ENCODE data around the gene PTBP2.

The PTBP2 gene

DNA sequence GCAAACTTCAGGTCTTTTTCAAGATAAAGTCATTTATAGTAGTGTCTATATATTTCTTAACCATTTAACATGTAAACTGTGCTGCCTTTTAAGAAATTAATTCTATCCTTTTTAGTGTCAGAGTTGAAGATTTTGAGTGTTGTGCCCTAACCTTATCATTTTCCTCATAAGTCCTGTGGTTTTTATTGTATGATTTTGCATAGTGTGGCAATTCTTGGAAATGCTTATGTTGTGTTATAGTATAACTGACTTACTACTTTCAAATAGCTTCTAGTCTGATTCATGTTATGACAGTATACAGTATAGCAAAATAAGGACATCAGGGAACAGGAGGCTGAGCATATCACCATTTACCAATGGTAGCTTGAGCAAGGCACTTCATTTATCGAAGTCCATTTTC, 99.1 kb downstream of the PTBP2 start:
- H3K4me1 Mint-ChIP-seq: peaks cover 14% of the 10 kb centered on the region
- H3K4me3 Mint-ChIP-seq: no peak overlapping the region
- H3K9me3 Mint-ChIP-seq: no peaks in the 10 kb centered on the region
- H3K36me3 Mint-ChIP-seq (ENCODE audit: low read depth): peaks cover 11% of the 10 kb centered on the region
- no peaks in the 10 kb centered on the region for H3K27me3 Mint-ChIP-seq (ENCODE audit: low read depth)
- no peak overlapping the region for H3K27ac Mint-ChIP-seq
- TF ChIP-seq, protein P1, sequence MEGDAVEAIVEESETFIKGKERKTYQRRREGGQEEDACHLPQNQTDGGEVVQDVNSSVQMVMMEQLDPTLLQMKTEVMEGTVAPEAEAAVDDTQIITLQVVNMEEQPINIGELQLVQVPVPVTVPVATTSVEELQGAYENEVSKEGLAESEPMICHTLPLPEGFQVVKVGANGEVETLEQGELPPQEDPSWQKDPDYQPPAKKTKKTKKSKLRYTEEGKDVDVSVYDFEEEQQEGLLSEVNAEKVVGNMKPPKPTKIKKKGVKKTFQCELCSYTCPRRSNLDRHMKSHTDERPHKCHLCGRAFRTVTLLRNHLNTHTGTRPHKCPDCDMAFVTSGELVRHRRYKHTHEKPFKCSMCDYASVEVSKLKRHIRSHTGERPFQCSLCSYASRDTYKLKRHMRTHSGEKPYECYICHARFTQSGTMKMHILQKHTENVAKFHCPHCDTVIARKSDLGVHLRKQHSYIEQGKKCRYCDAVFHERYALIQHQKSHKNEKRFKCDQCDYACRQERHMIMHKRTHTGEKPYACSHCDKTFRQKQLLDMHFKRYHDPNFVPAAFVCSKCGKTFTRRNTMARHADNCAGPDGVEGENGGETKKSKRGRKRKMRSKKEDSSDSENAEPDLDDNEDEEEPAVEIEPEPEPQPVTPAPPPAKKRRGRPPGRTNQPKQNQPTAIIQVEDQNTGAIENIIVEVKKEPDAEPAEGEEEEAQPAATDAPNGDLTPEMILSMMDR (IDR thresholded peaks at IDR 0.05; ENCODE audit: unreplicated experiment in 3 of 3): no peak

DNA sequence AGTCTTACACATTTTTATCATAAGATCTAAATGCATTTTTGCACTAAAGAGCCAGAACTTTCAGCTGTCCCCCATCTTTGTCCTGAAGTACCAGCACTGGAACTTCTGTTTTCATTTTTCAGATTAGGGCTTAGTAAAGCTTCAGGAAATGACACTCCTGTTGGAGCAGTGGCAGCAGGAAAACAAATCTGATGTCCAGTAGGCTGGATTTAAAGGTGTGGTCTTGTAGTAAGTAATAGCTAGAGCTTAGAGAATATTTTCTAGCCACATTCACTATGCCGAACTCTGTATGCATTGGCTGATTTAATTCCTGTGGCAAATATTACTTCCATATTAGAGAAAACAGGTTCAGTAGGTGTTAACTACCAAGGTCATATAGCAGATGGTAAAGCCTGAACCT, 103.6 kb downstream of the PTBP2 start:
- H3K36me3 Mint-ChIP-seq (ENCODE audit: low read depth): peaks cover 11% of the 10 kb centered on the region
- no peaks in the 10 kb centered on the region for H3K27me3 Mint-ChIP-seq (ENCODE audit: low read depth)
- peaks cover 5% of the 10 kb centered on the region for H3K4me1 Mint-ChIP-seq
- no peak overlapping the region for H3K4me3 Mint-ChIP-seq
- no peaks in the 10 kb centered on the region for H3K9me3 Mint-ChIP-seq
- TF ChIP-seq, protein P1 (IDR thresholded peaks at IDR 0.05; ENCODE audit: unreplicated experiment in 3 of 3): no peak
- H3K27ac Mint-ChIP-seq: no peak overlapping the region

DNA sequence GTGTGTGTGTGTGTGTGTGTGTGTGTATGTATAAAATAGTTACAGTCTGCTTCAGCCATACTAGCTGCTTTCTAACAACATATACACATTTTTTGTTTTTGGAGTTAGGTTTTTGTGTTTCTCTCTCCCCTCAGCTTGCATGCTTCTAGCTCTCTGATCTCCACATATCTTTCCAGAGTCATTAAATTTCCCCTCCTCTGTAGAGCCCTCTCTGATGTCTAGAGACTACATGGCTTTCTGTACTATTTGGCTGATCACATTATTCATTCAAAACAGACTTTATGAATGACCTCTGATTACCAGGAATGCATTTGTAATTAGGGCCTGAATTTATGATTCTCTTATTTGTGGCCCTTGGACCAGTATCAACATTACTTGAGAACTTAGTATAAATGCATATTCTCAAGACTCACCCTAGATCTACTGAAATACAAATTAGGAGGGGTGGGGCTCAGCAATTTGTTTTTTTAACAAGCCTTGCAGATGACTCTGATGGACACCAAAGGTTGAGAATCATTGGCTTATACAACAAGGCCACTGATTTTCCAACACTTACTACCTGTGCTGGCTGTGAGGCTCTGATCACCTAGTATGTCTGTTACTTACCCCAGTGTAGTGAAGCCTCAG, 104.5 kb downstream of the PTBP2 start:
- Mint-ChIP-seq H3K4me1 (no peaks in the 10 kb centered on the region), H3K4me3 (no peak overlapping the region)
- TF ChIP-seq, protein P1 (IDR thresholded peaks at IDR 0.05; ENCODE audit: unreplicated experiment in 3 of 3): no peak

DNA sequence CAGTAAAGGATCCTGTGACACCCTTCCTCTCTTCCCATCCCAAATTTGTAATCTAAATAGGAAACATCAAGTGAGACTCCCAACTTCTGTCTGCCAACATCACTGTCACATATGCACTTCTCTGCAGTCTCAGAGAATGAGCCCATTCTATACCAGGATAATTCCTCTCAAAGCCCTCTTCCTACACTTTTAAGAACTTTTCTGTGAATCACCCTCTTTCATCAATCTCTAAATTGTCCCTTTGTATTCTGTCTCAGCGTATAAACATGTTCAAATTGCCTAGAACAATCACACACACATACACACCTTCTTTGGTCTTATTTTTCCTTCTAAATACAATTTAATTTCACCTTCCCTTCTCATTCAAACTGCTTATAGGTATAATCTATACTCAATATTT, 111.8 kb downstream of the PTBP2 start:
- Mint-ChIP-seq H3K9me3 (no peaks in the 10 kb centered on the region), H3K4me3 (no peak overlapping the region), H3K4me1 (peaks cover 10% of the 10 kb centered on the region), H3K27me3 (ENCODE audit: low read depth) (no peaks in the 10 kb centered on the region), H3K36me3 (ENCODE audit: low read depth) (no peaks in the 10 kb centered on the region), H3K27ac (no peak overlapping the region)
- TF ChIP-seq, protein P1 (IDR thresholded peaks at IDR 0.05; ENCODE audit: unreplicated experiment in 3 of 3): no peak

More for the DNA sequence above, 104.5 kb downstream of the PTBP2 start:
- peak overlapping the region in 1 of 3 experiments; percentile 32 for H3K27ac Mint-ChIP-seq
- H3K27me3 Mint-ChIP-seq (ENCODE audit: low read depth): no peaks in the 10 kb centered on the region
- peaks cover 9% of the 10 kb centered on the region for H3K36me3 Mint-ChIP-seq (ENCODE audit: low read depth)
- H3K9me3 Mint-ChIP-seq: no peaks in the 10 kb centered on the region

DNA sequence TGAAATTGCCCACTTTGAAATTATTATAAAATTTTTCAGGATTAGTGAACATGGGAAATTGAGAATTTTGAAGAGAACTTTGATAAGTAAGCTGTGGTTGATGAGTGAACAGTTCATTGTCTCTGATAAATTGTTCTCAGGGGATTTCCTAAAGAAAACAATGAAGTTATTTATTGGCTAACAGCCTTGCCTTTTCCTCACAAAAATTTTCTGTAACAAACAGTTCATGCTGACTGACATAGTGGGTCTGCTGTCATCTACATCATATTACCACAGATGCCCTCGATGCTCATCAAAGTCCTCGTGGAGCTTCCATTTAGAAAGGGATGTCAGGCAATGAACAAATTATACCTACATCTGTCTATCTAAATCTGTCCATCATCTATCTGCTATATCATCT, 113.4 kb downstream of the PTBP2 start:
- H3K27me3 Mint-ChIP-seq (ENCODE audit: low read depth): no peaks in the 10 kb centered on the region
- H3K4me3 Mint-ChIP-seq: no peak overlapping the region
- no peaks in the 10 kb centered on the region for H3K9me3 Mint-ChIP-seq
- H3K27ac Mint-ChIP-seq: no peak overlapping the region
- no peaks in the 10 kb centered on the region for H3K36me3 Mint-ChIP-seq (ENCODE audit: low read depth)
- peaks cover 10% of the 10 kb centered on the region for H3K4me1 Mint-ChIP-seq
- TF ChIP-seq, protein P1 (IDR thresholded peaks at IDR 0.05; ENCODE audit: unreplicated experiment in 3 of 3): no peak
